ENCODE measurements around the gene ZSCAN22. TPM values are rescaled to one million over a fixed set of nuclear protein-coding genes. Genes with fewer than 3 reads are reported as not detected.

Gene ZSCAN22
- total RNA-seq, 1 experiment from 2014 or later = 4.6 TPM

DNA sequence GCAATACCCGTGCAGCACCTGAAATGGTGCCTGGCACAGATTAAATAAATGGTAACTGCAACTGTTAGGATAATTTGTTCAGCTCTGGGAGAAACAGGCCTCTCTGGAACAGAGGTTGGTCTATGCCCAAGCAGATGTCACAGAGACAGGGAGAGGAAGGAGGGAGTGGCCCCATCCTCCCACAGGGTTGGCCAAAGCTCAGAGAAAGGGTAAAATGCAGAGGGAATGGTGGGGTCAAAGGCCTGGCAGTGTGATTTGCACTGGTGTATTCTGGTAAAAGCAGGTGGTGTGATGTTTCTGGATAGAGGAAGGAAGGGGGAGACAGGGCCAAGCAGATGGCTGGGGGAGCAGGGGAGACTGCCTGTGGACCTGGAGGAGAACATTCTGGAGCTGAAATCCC, 9.4 kb downstream of the ZSCAN22 start:
- Histone ChIP-seq H3K36me3 (ENCODE audit: control insufficient read depth in 1 of 2, insufficient read depth in 2 of 2, low read length in 2 of 2) (peaks cover 0 to 21% of the 10 kb centered on the region in 2 experiments; a peak in 1 of 4 replicates), H3K9ac (ENCODE audit: low read length) (no peak overlapping the region), H3K4me1 (ENCODE audit: control insufficient read depth in 1 of 2, insufficient read depth in 2 of 2, low read length in 2 of 2) (no peaks in the 10 kb centered on the region), H3K79me2 (ENCODE audit: insufficient read depth, low read length) (no peaks in the 10 kb centered on the region), H3K9me3 (ENCODE audit: control insufficient read depth in 1 of 2, insufficient read depth in 1 of 2, low read depth in 1 of 2, low read length in 2 of 2) (peaks cover 0 to 4% of the 10 kb centered on the region in 2 experiments; a peak in 1 of 4 replicates), H3K27me3 (ENCODE audit: insufficient read depth, low read length) (no peaks in the 10 kb centered on the region), H4K20me1 (ENCODE audit: insufficient read depth) (no peaks in the 10 kb centered on the region), H3K27ac (ENCODE audit: low read depth, low read length) (no peak overlapping the region), H3K9me2 (ENCODE audit: insufficient read depth) (no peaks in the 10 kb centered on the region), H3K4me2 (ENCODE audit: low read length) (no peak overlapping the region), H2AFZ (ENCODE audit: low read depth, low read length, poor library complexity, severe bottlenecking) (no peak overlapping the region), H3K4me3 (replicated peaks in 1 of 2; ENCODE audit: low read depth in 1 of 2, low read length in 2 of 2) (no peak overlapping the region)
- intact Hi-C loops (cut with micrococcal nuclease) = no loop called here
- RAD21 ChIA-PET (ENCODE audit: low non-redundant PET in 1 of 2, low total read pairs in 2 of 2, uncharacterized antibody in 2 of 2, unreplicated experiment in 2 of 2) = no interaction called here
- no peak for ATAC-seq
- POLR2A ChIA-PET = no interaction called here
- TF ChIP-seq CBX3 (IDR thresholded peaks at IDR 0.05; ENCODE audit: low read depth) (no peak), EZH2phosphoT487 (IDR thresholded peaks at IDR 0.05; ENCODE audit: borderline replicate concordance) (no peak), POLR2AphosphoS5 (IDR thresholded peaks at IDR 0.05; ENCODE audit: low read depth, low read length) (no peak), JUND (IDR thresholded peaks at IDR 0.05) (no peak), ZFX (IDR thresholded peaks at IDR 0.05) (no peak), TCF7L2 (IDR thresholded peaks at IDR 0.05; ENCODE audit: borderline replicate concordance, extremely low read depth, insufficient read depth, insufficient read length) (no peak), CEBPB (IDR thresholded peaks at IDR 0.05; ENCODE audit: low read depth) (no peak), RAD21 (IDR thresholded peaks at IDR 0.05; ENCODE audit: low read depth) (no peak), EZH2 (IDR thresholded peaks at IDR 0.05) (no peak), SIN3A (IDR thresholded peaks at IDR 0.05; ENCODE audit: low read depth) (no peak), YY1 (IDR thresholded peaks at IDR 0.05; ENCODE audit: extremely low read depth, insufficient replicate concordance, low read depth, low read length) (no peak), ELF1 (IDR thresholded peaks at IDR 0.05; ENCODE audit: borderline replicate concordance, low read depth) (no peak), EGR1 (IDR thresholded peaks at IDR 0.05; ENCODE audit: low read depth) (no peak), ZNF274 (IDR thresholded peaks at IDR 0.05; ENCODE audit: low read depth, low read length) (no peak), POLR2A (IDR thresholded peaks at IDR 0.05; ENCODE audit: borderline replicate concordance, extremely low read depth, insufficient read depth, insufficient read length) (no peak), SRF (IDR thresholded peaks at IDR 0.05; ENCODE audit: low read depth) (no peak)
- TF ChIP-seq, protein P1, sequence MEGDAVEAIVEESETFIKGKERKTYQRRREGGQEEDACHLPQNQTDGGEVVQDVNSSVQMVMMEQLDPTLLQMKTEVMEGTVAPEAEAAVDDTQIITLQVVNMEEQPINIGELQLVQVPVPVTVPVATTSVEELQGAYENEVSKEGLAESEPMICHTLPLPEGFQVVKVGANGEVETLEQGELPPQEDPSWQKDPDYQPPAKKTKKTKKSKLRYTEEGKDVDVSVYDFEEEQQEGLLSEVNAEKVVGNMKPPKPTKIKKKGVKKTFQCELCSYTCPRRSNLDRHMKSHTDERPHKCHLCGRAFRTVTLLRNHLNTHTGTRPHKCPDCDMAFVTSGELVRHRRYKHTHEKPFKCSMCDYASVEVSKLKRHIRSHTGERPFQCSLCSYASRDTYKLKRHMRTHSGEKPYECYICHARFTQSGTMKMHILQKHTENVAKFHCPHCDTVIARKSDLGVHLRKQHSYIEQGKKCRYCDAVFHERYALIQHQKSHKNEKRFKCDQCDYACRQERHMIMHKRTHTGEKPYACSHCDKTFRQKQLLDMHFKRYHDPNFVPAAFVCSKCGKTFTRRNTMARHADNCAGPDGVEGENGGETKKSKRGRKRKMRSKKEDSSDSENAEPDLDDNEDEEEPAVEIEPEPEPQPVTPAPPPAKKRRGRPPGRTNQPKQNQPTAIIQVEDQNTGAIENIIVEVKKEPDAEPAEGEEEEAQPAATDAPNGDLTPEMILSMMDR (IDR thresholded peaks at IDR 0.05 in 2 of 3, conservative IDR thresholded peaks at IDR 0.05 in 1 of 3; ENCODE audit: borderline replicate concordance in 1 of 3, insufficient read depth in 1 of 3, low read depth in 2 of 3, low read length in 2 of 3) = no peak
- TF ChIP-seq, protein P2, sequence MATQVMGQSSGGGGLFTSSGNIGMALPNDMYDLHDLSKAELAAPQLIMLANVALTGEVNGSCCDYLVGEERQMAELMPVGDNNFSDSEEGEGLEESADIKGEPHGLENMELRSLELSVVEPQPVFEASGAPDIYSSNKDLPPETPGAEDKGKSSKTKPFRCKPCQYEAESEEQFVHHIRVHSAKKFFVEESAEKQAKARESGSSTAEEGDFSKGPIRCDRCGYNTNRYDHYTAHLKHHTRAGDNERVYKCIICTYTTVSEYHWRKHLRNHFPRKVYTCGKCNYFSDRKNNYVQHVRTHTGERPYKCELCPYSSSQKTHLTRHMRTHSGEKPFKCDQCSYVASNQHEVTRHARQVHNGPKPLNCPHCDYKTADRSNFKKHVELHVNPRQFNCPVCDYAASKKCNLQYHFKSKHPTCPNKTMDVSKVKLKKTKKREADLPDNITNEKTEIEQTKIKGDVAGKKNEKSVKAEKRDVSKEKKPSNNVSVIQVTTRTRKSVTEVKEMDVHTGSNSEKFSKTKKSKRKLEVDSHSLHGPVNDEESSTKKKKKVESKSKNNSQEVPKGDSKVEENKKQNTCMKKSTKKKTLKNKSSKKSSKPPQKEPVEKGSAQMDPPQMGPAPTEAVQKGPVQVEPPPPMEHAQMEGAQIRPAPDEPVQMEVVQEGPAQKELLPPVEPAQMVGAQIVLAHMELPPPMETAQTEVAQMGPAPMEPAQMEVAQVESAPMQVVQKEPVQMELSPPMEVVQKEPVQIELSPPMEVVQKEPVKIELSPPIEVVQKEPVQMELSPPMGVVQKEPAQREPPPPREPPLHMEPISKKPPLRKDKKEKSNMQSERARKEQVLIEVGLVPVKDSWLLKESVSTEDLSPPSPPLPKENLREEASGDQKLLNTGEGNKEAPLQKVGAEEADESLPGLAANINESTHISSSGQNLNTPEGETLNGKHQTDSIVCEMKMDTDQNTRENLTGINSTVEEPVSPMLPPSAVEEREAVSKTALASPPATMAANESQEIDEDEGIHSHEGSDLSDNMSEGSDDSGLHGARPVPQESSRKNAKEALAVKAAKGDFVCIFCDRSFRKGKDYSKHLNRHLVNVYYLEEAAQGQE (IDR thresholded peaks at IDR 0.05; ENCODE audit: low read depth) = no peak
- TF ChIP-seq, protein P3, sequence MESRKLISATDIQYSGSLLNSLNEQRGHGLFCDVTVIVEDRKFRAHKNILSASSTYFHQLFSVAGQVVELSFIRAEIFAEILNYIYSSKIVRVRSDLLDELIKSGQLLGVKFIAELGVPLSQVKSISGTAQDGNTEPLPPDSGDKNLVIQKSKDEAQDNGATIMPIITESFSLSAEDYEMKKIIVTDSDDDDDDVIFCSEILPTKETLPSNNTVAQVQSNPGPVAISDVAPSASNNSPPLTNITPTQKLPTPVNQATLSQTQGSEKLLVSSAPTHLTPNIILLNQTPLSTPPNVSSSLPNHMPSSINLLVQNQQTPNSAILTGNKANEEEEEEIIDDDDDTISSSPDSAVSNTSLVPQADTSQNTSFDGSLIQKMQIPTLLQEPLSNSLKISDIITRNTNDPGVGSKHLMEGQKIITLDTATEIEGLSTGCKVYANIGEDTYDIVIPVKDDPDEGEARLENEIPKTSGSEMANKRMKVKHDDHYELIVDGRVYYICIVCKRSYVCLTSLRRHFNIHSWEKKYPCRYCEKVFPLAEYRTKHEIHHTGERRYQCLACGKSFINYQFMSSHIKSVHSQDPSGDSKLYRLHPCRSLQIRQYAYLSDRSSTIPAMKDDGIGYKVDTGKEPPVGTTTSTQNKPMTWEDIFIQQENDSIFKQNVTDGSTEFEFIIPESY (IDR thresholded peaks at IDR 0.05; ENCODE audit: extremely low read depth, insufficient replicate concordance, low read length) = no peak
- TF ChIP-seq, protein P4, sequence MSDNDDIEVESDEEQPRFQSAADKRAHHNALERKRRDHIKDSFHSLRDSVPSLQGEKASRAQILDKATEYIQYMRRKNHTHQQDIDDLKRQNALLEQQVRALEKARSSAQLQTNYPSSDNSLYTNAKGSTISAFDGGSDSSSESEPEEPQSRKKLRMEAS (IDR thresholded peaks at IDR 0.05) = no peak
- DNase-seq (ENCODE audit: low read depth, low spot score) = no peak
- no TSS peak for BruUV-seq (replicated peaks)
- CTCF ChIA-PET = no interaction called here
